Left renal pelvis (tissue), 4 donors: ENCODE data around the gene UNC5C. TPM values are rescaled to one million over a fixed set of nuclear protein-coding genes. Genes with fewer than 3 reads are reported as not detected.

ENCODE experiments used
- DNase-seq, 4 donors: peaks; one replicate each; pipeline ENCODE4 v3.0.0-alpha.2; 2013; ENCODE audit warnings: low read depth in 4 of 4, low spot score in 3 of 4
- polyA plus RNA-seq, 4 donors: library from polyadenylated mRNA; unstranded; fragments of 120-200 nt; gene quantifications; one replicate each; pipeline ENCODE4 v1.2.1, GENCODE V29; 2013; ENCODE audit not compliant: insufficient read length in 4 of 4

UNC5C gene
- polyA plus RNA-seq, 4 donors = 20.8 to 39.8 (median 37.4) TPM

- DNase-seq = no peak
Measured at GRCh38 chr4:95410387-95410977, 138.3 kb downstream of the UNC5C start.

DNA sequence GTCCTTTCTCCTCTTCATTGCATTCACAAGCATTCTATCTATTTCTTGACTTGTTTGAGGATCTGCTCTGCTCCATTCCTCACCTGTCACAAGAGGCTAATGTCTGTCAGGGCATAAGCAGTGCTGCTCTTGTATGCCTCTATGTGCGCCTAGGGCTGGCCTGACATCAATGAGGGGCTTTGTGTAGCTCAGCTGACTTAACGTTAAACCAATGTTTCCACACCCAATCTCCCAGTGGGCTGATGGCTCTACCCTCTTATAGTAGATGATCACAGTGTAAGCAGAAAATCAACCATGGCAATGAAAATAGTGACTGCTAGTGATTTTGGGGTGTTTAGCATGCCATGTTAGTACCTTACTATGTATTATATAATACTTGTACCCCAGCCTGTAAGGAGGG lies 139.0 kb downstream of the UNC5C start:
- DNase-seq = no peak

- DNase-seq = no peak
Measured at GRCh38 chr4:95409127-95409526, 139.6 kb downstream of the UNC5C start.

DNA sequence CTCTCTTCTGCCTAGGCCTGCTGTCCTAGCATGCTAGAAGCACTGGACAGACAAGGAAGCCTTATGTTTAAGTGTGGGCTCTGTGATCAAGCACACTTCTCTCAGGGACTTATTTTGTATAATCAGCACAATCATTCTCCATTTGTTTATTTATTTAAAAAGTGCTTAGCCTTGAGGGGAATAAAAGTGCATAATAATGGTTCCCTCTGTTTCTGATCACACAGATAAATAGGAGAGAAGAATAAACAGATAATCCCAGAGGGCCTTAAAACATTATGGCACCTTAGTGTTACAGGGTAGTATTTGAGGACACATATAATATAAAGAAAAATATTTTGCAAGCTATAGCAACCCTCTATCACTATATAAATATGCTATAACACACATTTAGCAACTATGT lies 146.5 kb downstream of the UNC5C start:
- no peak for DNase-seq

DNA sequence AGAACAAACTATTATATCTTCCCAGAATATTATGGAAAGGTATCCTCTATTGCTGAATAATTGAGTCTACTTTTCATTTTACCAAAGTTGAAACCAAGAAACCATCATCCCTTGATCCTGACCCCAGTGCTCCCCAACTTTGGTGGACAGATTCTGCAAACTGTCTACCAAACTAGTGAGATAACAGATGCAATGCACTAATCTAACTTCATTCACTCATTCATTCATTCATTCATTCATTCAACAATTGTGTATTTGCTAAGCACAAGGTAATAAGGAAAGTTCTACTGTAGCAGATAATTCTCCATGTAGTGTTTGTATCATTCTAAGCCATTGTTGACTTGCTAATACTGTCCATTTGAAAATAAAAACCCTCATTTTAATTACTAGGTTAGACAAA lies 150.6 kb downstream of the UNC5C start:
- no peak for DNase-seq

DNA sequence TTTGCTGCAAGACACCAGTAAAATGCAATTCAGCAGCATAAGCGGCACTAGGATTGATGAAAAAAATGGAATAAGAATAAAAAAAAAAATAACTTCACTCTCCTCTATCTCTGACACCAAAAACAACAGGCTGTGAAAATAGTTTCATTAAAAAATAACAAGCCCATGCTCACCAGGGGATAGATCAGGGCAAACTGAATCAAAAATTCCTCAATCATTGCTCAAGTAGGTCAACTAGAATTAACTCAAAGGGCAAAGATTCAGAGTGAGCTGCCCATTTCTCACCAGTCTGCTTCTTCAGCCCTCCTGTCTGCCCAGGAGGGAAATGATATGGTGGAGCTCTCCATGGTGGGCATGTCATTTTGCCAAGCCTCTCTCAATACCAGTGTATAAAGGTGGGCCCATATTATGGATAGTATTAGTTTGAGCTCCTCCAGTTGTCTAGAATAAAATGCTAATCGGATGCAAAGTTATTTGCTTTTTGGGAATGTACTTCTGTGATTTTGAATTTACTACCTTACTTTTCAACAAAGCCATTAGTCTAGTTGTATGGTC lies 153.9 kb downstream of the UNC5C start:
- no peak for DNase-seq

- no peak for DNase-seq
Measured at GRCh38 chr4:95393821-95394220, 155.0 kb downstream of the UNC5C start.

DNA sequence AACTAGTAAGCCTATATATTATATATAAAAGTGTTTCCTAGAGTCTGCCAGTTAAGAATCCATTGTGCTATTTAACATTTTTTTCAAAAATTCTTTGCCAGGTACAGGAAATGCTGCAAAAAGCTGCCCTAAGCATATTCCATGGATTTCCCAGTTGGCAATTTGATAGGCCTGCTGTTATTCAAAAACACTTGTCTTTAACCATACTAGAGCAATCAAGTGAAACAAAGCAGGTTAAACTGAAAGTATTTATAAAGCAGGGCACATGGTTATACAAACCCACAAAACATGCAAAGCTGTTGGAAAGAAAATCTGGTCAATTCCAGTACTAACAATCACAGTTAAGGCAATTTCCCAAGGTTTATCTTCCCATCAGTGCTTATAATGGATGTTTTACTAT lies 159.9 kb downstream of the UNC5C start:
- peak in 2 of 4 donors; percentile 27 to 29 for DNase-seq

DNA sequence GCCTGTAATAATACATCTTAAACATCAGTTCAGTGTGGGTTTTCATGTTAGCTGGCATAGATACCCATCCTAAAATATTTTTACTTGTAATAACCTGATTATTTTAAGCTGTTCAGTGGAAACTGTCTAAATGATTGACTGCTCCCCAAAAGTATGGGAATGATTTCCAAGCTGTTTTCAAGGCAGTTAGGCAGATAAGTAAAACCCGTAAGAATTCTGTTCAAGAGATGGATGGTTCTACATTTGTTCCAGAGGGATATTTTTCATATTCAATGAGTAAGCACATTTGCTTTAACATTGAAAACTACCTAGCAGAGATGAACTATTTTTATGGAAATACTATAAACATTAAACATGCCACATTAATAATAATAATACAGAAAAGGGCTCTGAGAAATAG lies 161.1 kb downstream of the UNC5C start:
- no peak for DNase-seq

DNA sequence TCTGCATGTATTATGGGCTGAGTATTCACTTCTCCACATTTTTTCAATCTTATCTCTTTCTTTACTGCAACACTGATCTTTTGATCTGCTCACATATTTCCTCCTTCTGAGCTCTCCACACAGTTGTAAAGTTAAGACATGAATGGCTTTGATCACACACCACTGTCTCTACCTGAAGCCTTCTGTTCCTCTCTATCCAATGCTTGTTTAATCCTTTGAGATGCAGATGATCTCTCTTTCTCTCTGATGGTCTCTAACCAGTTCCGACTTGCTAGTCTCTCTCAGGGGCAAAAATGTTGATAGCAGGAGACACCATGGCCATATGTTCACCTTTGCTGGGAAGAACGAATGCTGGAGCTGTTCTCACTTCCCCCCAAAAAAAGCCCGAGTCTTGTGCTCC lies 162.4 kb downstream of the UNC5C start:
- DNase-seq = no peak

DNA sequence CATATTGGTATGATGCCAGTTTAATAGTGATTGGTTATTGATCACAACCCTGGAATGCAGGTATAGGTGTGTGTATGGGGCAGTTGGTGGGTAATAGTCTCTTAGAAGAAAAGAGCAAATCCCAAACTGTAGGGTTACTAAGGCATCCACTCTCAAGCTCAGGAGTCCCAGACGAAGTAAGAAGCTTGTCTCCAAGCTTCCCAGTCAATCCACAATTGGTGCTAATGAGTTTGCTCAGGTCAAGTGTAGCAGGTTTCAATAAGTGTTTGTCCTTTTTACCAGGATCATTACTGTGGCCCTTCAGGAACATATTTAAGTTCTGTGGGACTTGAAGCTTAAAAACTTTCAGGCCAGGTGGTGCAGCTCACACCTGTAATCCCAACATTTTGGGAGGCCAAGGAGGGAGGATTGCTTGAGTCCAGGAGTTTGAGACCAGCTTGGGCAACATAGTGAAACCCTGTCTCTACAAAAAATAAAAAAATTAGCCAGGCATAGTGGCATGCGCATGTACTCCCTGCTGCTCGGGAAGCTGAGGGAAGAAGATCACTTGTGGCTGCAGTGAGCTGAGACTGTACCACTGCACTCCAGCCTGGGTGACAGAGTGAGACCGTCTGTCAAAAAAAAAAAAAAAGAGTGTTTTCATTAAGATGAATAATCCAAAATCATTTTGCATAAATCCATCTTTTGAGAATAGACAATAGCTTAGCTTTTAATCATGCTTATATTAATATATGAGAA lies 166.8 kb downstream of the UNC5C start:
- no peak for DNase-seq

- DNase-seq = no peak
Measured at GRCh38 chr4:95379633-95380032, 169.1 kb downstream of the UNC5C start.

- DNase-seq = no peak
Measured at GRCh38 chr4:95377366-95377900, 171.3 kb downstream of the UNC5C start.

DNA sequence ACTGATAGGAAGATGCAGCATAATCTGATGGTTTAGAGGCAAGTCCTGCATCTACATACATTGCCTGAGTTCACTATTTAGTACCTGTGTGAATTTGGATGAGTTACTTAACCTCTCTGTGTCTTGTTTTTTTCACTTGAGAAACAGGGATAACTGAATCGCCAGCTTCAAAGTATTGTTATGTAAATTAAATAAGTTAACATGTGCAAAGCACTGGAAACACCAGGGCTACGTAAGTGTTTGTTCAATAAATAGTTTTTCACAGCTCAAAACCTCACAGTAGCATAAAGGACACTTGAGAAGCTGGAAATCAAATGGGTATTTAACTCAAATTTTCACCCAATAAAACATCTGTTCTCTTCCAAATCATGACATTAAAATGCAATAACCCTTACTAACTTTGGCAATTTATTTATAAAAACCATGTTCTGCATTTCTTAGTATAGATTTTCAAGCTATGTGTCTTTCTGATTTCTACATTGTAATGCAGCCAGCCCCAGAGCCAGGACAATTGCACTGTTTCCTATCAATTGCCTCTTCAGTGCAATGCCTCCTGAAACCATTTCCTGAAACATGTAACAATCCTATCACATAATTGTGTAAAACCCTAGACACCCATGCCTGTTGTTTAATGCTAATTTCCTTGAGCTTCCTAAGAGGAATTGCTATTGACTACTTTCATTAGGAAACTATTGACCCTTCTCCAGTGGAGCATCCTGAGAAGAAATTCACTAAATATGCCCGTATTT lies 177.1 kb downstream of the UNC5C start:
- DNase-seq = no peak

DNA sequence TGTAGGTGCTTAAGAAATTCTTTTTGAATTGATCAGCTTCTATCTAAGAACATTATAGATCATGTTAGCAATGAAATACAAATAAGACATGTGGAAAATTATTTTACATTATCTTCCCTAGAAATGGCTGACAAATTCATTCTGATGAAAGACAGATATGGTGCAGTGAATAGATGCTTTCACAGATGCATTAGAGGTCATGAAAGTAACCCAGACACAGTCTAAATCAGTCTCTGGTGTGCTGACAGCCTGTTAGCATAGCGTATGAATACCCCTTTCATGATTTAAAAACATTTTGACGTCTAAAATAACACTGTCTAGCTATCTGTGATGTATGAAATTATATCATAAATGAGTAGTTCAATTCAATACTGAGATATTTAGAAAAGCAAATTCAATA lies 180.9 kb downstream of the UNC5C start:
- DNase-seq = no peak

DNA sequence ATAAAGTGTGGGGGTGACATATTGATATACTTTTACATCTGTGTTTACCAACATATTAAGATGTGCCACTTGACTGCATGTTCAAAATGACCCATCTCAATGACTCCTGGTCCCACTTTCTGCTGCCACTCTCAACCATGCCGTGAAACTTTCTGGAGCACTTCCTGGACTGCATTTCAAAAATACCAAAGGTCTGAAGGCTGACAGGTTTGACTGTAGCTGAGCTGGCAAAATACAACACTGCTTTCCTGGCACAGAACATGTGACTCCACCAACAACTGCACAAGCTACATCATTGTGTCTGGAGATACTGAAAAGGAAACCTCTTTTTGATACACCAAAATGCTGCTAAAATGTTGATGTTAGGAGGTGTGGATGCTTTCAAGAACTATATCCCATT lies 184.8 kb downstream of the UNC5C start:
- DNase-seq = no peak

DNA sequence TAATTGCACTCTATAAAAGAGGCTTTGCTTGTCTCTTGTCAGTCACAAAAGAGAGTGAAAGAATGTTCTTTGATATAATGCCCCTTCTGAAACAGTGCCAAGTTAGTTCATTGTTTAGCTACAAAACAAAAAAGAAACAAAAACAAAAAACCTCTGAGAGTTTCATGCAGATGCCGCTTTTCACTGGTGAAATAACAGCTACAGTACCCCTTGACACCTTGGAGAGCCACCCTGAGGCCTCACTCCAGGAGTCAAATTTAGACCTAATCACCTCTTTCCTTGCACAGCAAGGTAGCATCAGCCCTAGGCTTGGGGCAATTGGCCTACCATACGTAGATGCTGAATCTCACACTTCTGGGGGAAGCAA lies 185.2 kb downstream of the UNC5C start:
- DNase-seq = no peak

DNA sequence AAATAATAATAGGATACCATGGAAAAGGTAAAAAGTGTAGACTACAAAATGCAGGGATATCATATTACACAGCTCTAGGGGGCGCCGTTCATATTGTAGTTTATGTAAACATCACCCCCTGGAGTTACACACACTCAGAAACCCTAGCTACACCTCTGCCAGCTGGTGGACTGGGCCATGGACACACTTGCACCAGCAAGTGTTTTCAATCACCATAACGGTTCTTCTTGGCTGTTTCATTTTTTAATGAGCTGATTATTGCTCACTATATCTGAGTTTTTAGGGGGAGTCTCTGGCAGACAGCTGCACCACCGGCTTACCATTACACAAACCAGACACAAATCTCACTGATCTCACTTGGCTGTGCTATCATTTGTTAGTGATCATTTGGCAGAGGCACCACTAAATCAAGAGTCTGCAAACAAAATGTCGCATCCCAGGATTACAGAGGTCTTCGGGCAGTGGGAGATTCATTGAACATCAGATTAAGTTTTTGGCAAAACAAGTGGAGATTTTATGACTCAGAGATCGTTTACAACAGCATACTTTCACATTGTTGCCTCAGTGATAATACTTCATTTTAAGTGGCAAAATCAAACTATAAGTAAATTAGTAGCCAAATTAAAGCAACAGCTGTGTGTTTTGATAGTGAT lies 185.7 kb downstream of the UNC5C start:
- DNase-seq = peak in 1 of 4 donors; percentile 31

- no peak for DNase-seq
Measured at GRCh38 chr4:95362066-95362465, 186.7 kb downstream of the UNC5C start.

DNA sequence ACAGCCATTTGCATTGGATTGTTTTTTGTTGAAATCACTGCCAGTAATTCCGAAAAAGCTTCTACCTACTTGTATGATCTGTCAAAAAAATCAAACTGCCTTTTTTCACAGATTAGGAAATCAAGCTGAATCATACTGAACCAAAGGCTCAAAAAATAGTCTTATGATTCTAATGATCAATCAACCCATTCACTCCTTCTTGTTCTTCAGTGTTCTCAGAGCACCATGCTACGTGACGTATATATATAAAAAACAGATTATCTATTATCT lies 187.1 kb downstream of the UNC5C start:
- no peak for DNase-seq
